ENCODE data around the gene HOXC6. TPM values are rescaled to one million over a fixed set of nuclear protein-coding genes. Genes with fewer than 3 reads are reported as not detected.

The HOXC6 gene
- total RNA-seq, 1 donor from 2014 or later = 2.7 TPM

GRCh38 chr12:54051874-54052437 lies 23.7 kb downstream of the HOXC6 start:
- TF ChIP-seq, protein P1, sequence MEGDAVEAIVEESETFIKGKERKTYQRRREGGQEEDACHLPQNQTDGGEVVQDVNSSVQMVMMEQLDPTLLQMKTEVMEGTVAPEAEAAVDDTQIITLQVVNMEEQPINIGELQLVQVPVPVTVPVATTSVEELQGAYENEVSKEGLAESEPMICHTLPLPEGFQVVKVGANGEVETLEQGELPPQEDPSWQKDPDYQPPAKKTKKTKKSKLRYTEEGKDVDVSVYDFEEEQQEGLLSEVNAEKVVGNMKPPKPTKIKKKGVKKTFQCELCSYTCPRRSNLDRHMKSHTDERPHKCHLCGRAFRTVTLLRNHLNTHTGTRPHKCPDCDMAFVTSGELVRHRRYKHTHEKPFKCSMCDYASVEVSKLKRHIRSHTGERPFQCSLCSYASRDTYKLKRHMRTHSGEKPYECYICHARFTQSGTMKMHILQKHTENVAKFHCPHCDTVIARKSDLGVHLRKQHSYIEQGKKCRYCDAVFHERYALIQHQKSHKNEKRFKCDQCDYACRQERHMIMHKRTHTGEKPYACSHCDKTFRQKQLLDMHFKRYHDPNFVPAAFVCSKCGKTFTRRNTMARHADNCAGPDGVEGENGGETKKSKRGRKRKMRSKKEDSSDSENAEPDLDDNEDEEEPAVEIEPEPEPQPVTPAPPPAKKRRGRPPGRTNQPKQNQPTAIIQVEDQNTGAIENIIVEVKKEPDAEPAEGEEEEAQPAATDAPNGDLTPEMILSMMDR (conservative IDR thresholded peaks at IDR 0.05; ENCODE audit: low read depth, low read length) = no peak
- no peak overlapping the region for H3K4me3 ChIP-seq (ENCODE audit: low read depth, low read length)

DNA sequence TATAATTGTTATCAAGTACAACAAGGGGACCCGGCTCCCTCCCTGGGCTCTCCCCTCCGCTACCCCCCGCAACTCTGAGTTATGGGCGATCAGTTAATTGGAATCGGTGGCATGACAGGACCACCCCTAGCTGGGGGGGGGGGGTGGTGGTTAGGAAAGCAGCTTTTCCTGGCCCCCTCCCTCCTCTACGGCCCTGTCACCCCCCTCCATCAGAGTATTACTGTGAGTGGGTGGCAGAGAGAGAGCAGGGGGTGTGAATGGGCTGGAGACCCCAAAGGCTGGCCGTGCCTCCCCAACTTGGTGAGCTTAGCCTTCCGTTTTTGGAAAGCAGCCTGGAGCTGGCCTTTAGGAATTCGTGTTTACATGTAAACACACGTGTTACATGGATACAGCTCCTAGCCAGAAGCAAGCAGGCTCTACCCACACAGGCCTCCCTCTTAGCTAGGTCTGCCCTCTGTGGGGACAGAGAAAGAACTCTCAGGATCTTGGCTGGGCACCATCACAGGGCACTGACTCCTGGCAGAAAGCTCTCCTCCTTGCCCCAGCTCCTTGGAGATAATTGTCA lies 24.3 kb downstream of the HOXC6 start:
- DNase-seq (ENCODE audit: low read depth) = no peak
- TF ChIP-seq, protein P1 (conservative IDR thresholded peaks at IDR 0.05; ENCODE audit: low read depth, low read length) = no peak
- H3K4me3 ChIP-seq (ENCODE audit: low read depth, low read length) = no peak overlapping the region

More at GRCh38 chr12:54051874-54052437, 23.7 kb downstream of the HOXC6 start:
- no peak for DNase-seq (ENCODE audit: low read depth)

DNA sequence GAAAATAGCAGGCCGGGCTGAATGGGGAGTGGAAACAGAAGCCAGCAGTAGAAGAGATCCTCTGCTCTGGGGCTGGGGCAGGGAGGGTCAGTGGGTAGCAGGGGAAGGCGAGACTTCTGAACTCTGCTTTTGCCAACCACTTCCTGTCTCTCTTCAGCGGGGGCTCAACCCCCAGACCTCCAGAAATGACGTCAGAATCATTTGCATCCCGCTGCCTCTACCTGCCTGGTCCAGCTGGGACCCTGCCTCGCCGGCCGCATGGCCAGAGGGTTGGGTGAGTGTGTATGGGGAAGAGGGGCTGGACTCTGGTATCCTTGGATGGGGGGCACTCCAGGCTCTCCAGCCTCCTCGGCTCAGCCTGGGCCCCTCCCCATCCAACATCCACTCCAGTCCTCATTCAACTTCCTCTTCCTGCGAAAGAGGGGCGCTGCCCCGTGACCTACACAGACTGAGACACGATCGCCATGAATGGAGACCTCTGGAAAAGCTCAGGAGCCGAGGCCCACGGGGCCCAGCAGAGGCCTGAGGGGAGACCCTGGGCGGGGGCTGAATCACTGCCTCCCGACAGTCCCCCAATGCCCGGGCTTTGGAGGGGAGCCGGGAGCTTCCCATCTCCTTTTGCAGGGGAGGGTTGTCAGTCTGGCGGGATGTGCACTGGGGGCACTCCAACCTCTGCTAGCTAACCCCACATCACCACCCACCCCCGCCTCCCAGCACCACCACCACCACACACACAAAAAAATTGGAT lies 24.9 kb downstream of the HOXC6 start:
- TF ChIP-seq, protein P1 (conservative IDR thresholded peaks at IDR 0.05; ENCODE audit: low read depth, low read length) = no peak
- H3K4me3 ChIP-seq (ENCODE audit: low read depth, low read length) = no peak overlapping the region
- no peak for DNase-seq (ENCODE audit: low read depth)

DNA sequence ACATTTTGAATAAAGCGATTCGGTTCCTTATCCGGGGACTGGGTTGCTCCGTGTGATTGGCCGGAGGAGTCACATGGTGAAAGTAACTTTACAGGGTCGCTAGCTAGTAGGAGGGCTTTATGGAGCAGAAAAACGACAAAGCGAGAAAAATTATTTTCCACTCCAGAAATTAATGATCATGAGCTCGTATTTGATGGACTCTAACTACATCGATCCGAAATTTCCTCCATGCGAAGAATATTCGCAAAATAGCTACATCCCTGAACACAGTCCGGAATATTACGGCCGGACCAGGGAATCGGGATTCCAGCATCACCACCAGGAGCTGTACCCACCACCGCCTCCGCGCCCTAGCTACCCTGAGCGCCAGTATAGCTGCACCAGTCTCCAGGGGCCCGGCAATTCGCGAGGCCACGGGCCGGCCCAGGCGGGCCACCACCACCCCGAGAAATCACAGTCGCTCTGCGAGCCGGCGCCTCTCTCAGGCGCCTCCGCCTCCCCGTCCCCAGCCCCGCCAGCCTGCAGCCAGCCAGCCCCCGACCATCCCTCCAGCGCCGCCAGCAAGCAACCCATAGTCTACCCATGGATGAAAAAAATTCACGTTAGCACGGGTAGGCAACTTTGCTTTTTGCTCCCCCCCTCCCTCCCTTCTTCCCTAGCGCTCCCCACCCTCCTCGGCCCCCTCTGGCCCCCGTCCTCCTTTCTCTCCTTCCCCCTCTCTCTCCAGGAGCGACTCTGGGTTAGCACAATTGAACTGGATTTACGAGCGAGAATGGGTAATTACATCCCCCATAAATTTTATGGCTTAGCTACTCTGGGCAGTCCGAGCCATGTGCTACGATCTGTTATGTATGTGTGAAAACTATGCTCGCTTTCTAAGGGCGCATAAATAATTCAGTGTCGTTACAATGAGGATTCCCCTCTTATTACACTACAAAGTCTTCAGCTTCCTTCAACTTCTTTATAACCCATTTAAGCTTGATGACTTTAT lies 25.8 kb downstream of the HOXC6 start, which contains the start of gene HOXC4:
Gene HOXC4 (plus strand): TSS at position 85 of the 991 bp plus-strand sequence. CDS start 88 bp downstream, at position 173.
- DNase-seq (ENCODE audit: low read depth) = no peak
- H3K4me3 ChIP-seq (ENCODE audit: low read depth, low read length) = no peak within 1 kb of the TSS
- TF ChIP-seq, protein P1 (conservative IDR thresholded peaks at IDR 0.05; ENCODE audit: low read depth, low read length) = no peak

GRCh38 chr12:54054742-54055194 lies 26.5 kb downstream of the HOXC6 start:
- TF ChIP-seq, protein P1 (conservative IDR thresholded peaks at IDR 0.05; ENCODE audit: low read depth, low read length) = no peak
- H3K4me3 ChIP-seq (ENCODE audit: low read depth, low read length) = no peak overlapping the region
- DNase-seq (ENCODE audit: low read depth) = no peak

DNA sequence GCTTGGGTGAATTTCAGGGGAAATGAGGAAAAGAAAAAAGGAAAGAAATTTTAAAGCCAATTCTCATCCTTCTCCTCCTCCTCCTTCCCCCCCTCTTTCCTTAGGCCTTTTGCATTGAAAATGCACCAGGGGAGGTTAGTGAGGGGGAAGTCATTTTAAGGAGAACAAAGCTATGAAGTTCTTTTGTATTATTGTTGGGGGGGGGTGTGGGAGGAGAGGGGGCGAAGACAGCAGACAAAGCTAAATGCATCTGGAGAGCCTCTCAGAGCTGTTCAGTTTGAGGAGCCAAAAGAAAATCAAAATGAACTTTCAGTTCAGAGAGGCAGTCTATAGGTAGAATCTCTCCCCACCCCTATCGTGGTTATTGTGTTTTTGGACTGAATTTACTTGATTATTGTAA lies 27.3 kb downstream of the HOXC6 start:
- DNase-seq (ENCODE audit: low read depth) = no peak
- TF ChIP-seq, protein P1 (conservative IDR thresholded peaks at IDR 0.05; ENCODE audit: low read depth, low read length) = no peak
- no peak overlapping the region for H3K4me3 ChIP-seq (ENCODE audit: low read depth, low read length)

Measured in epithelial cell of proximal tubule (primary cell).